ENCODE measurements around the gene NCL. TPM values are rescaled to one million over a fixed set of nuclear protein-coding genes. Genes with fewer than 3 reads are reported as not detected.

The NCL gene, protein sequence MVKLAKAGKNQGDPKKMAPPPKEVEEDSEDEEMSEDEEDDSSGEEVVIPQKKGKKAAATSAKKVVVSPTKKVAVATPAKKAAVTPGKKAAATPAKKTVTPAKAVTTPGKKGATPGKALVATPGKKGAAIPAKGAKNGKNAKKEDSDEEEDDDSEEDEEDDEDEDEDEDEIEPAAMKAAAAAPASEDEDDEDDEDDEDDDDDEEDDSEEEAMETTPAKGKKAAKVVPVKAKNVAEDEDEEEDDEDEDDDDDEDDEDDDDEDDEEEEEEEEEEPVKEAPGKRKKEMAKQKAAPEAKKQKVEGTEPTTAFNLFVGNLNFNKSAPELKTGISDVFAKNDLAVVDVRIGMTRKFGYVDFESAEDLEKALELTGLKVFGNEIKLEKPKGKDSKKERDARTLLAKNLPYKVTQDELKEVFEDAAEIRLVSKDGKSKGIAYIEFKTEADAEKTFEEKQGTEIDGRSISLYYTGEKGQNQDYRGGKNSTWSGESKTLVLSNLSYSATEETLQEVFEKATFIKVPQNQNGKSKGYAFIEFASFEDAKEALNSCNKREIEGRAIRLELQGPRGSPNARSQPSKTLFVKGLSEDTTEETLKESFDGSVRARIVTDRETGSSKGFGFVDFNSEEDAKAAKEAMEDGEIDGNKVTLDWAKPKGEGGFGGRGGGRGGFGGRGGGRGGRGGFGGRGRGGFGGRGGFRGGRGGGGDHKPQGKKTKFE
- 541 TPM for polyA plus RNA-seq
- long read RNA-seq, donor 1, full-length matches to known transcripts: 51 of 2,138 reads
- long read RNA-seq, donor 1, partial matches to known transcripts: 1,833 of 2,138 reads
- long read RNA-seq, donor 1, other reads (novel, unspliced or antisense): 254 of 2,138 reads
- long read RNA-seq, donor 2, full-length matches to known transcripts: 87 of 6,389 reads
- long read RNA-seq, donor 2, partial matches to known transcripts: 6,073 of 6,389 reads
- long read RNA-seq, donor 2, other reads (novel, unspliced or antisense): 229 of 6,389 reads
- long read RNA-seq, donor 3: 0 reads
- long read RNA-seq, donor 4, full-length matches to known transcripts: 6 of 45 reads
- long read RNA-seq, donor 4, partial matches to known transcripts: 39 of 45 reads
- long read RNA-seq, donor 4, other reads (novel, unspliced or antisense): 0 of 45 reads
- long read RNA-seq, donor 5, full-length matches to known transcripts: 53 of 2,181 reads
- long read RNA-seq, donor 5, partial matches to known transcripts: 2,077 of 2,181 reads
- long read RNA-seq, donor 5, other reads (novel, unspliced or antisense): 51 of 2,181 reads
- long read RNA-seq, donor 6, full-length matches to known transcripts: 39 of 4,759 reads
- long read RNA-seq, donor 6, partial matches to known transcripts: 4,540 of 4,759 reads
- long read RNA-seq, donor 6, other reads (novel, unspliced or antisense): 180 of 4,759 reads
- long read RNA-seq, donor 7, full-length matches to known transcripts: 33 of 2,852 reads
- long read RNA-seq, donor 7, partial matches to known transcripts: 2,740 of 2,852 reads
- long read RNA-seq, donor 7, other reads (novel, unspliced or antisense): 79 of 2,852 reads
- long read RNA-seq, donor 8, full-length matches to known transcripts: 69 of 5,308 reads
- long read RNA-seq, donor 8, partial matches to known transcripts: 4,984 of 5,308 reads
- long read RNA-seq, donor 8, other reads (novel, unspliced or antisense): 255 of 5,308 reads
- long read RNA-seq, donor 9, full-length matches to known transcripts: 42 of 3,687 reads
- long read RNA-seq, donor 9, partial matches to known transcripts: 3,485 of 3,687 reads
- long read RNA-seq, donor 9, other reads (novel, unspliced or antisense): 160 of 3,687 reads
- long read RNA-seq, donor 10, full-length matches to known transcripts: 71 of 5,154 reads
- long read RNA-seq, donor 10, partial matches to known transcripts: 4,824 of 5,154 reads
- long read RNA-seq, donor 10, other reads (novel, unspliced or antisense): 259 of 5,154 reads
- long read RNA-seq, donor 11, full-length matches to known transcripts: 55 of 3,417 reads
- long read RNA-seq, donor 11, partial matches to known transcripts: 2,954 of 3,417 reads
- long read RNA-seq, donor 11, other reads (novel, unspliced or antisense): 408 of 3,417 reads

DNA sequence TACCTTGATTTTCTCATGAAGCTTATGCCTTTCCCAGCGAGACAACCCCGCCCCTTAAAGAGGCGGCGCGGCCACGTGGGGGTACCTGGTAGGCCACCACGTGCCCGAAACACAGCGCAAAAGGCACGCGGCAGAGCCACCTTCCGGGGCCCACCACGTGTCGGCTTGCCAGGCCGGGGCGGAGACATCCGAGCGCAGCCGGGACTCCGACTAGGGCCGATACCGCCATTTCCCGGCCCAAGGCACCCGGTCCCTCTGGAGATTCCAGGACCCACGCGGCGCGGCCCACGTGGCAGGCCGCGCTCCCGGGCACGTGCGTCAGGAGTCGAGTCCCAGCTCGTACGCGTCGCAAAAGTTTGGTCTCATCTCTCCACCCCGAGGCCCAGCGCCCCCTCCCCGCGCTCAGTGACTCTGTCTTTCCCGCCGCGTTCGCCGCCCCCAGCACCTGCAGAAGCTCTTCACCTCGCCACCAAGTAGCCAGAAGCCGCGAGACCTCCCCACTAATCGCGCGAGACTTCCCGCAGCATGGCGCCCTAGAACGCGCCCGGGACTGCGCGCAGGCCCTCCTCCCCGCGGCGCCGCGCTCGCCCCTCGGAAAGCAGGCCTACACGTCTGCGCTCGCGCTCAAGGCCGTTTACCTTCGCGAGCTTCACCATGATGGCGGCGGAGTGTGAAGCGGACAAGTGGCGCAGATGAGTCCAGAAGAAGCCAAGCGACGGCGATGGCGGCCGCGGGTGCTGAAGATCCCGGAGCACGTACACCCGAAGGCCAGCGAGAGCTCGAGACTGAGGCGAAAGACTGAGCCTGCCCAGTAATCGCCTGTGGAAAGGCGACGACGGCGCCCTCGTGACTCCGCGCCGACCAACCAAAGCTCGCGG lies at the start of gene NCL:
NCL (minus strand) TSS at position 787 of the 878 bp plus-strand sequence; CDS start at position 656, 131 bp downstream.
- H3K27ac ChIP-seq (ENCODE audit: low read length): peak within 1 kb of the TSS; percentile 97
- H3K4me3 ChIP-seq (ENCODE audit: low read length): peak within 1 kb of the TSS; percentile 93
- peak; percentile 79 to 98 for DNase-seq
- H3K4me1 ChIP-seq (ENCODE audit: control insufficient read depth, insufficient read depth, low read length): peaks cover 5% of the 10 kb centered on the region
- H3K9me3 ChIP-seq (ENCODE audit: control insufficient read depth, low read depth, low read length): peaks cover 10% of the 10 kb centered on the region
- WGBS (ENCODE audit: insufficient coverage, low lambda C conversion rate): no CpG with 5 or more reads among the region's 102 CpGs
- H3K36me3 ChIP-seq (ENCODE audit: control insufficient read depth, insufficient read depth, low read length): peaks cover 38% of the 10 kb centered on the region
- no peaks in the 10 kb centered on the region for H3K27me3 ChIP-seq (ENCODE audit: control insufficient read depth, insufficient read depth, low read length)

GRCh38 chr2:231513746-231514224 lies 49.5 kb upstream of the NCL start:
- Histone ChIP-seq H3K27me3 (ENCODE audit: control insufficient read depth, insufficient read depth, low read length) (no peaks in the 10 kb centered on the region), H3K36me3 (ENCODE audit: control insufficient read depth, insufficient read depth, low read length) (no peaks in the 10 kb centered on the region), H3K27ac (ENCODE audit: low read length) (peak overlapping the region; percentile 72), H3K4me1 (ENCODE audit: control insufficient read depth, insufficient read depth, low read length) (no peaks in the 10 kb centered on the region), H3K9me3 (ENCODE audit: control insufficient read depth, low read depth, low read length) (no peaks in the 10 kb centered on the region), H3K4me3 (ENCODE audit: low read length) (peak overlapping the region; percentile 82)
- no CpG with 5 or more reads among the region's 7 CpGs for WGBS (ENCODE audit: insufficient coverage, low lambda C conversion rate)
- DNase-seq: no peak

DNA sequence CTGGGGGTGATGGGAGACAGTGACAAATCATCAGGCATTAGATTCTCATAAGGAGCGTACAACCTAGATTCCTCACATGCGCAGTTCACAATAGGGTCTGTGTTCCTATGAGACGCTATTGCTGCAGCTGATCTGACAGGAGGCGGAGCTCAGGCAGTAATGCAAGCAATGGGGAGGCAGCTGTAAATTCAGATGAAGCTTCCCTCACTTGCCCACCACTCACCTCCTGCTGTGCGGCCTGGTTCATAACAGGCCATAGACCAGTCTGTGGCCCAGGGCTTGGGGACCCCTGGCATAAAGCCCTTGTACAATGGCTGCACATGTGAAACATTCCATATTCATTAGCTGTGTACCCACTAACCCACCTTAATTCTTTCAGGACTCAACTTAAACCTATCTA lies 47.9 kb upstream of the NCL start:
- no peaks in the 10 kb centered on the region for H3K4me1 ChIP-seq (ENCODE audit: control insufficient read depth, insufficient read depth, low read length)
- no peak overlapping the region for H3K4me3 ChIP-seq (ENCODE audit: low read length)
- H3K27me3 ChIP-seq (ENCODE audit: control insufficient read depth, insufficient read depth, low read length): no peaks in the 10 kb centered on the region
- no peaks in the 10 kb centered on the region for H3K36me3 ChIP-seq (ENCODE audit: control insufficient read depth, insufficient read depth, low read length)
- no peak overlapping the region for H3K27ac ChIP-seq (ENCODE audit: low read length)
- WGBS (ENCODE audit: insufficient coverage, low lambda C conversion rate): no CpG with 5 or more reads among the region's 5 CpGs
- no peaks in the 10 kb centered on the region for H3K9me3 ChIP-seq (ENCODE audit: control insufficient read depth, low read depth, low read length)
- DNase-seq: no peak

- no peak overlapping the region for H3K27ac ChIP-seq (ENCODE audit: low read length)
- no peak for DNase-seq
- peaks cover 3% of the 10 kb centered on the region for H3K36me3 ChIP-seq (ENCODE audit: control insufficient read depth, insufficient read depth, low read length)
- no peaks in the 10 kb centered on the region for H3K9me3 ChIP-seq (ENCODE audit: control insufficient read depth, low read depth, low read length)
- H3K27me3 ChIP-seq (ENCODE audit: control insufficient read depth, insufficient read depth, low read length): no peaks in the 10 kb centered on the region
- WGBS (ENCODE audit: insufficient coverage, low lambda C conversion rate): no CpG with 5 or more reads among the region's 3 CpGs
- no peaks in the 10 kb centered on the region for H3K4me1 ChIP-seq (ENCODE audit: control insufficient read depth, insufficient read depth, low read length)
- no peak overlapping the region for H3K4me3 ChIP-seq (ENCODE audit: low read length)
These were observed 39.5 kb upstream of the NCL start for GRCh38 chr2:231503766-231504165.

DNA sequence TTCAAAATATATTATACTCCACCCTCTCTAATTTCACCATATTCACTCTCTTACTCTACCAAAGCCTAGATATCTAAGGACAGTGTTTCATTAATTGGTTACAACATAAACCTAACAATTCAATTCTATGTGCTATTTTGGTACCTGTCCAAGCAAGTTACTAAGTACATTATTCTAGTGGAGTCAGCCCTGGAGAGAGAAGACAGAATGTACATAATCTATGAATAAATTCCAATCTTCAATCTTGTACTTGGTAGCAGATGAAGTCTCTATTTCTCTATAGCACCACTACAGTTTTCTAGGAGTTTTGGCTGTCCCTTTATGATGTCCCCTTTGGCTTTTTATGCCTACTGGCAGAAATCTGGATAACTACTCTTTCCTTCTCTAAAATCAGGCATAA lies 38.3 kb upstream of the NCL start:
- DNase-seq: no peak
- peaks cover 3% of the 10 kb centered on the region for H3K36me3 ChIP-seq (ENCODE audit: control insufficient read depth, insufficient read depth, low read length)
- H3K4me1 ChIP-seq (ENCODE audit: control insufficient read depth, insufficient read depth, low read length): no peaks in the 10 kb centered on the region
- H3K27me3 ChIP-seq (ENCODE audit: control insufficient read depth, insufficient read depth, low read length): no peaks in the 10 kb centered on the region
- no peak overlapping the region for H3K27ac ChIP-seq (ENCODE audit: low read length)
- no peaks in the 10 kb centered on the region for H3K9me3 ChIP-seq (ENCODE audit: control insufficient read depth, low read depth, low read length)
- H3K4me3 ChIP-seq (ENCODE audit: low read length): no peak overlapping the region

- no CpG with 5 or more reads among the region's 1 CpG for WGBS (ENCODE audit: insufficient coverage, low lambda C conversion rate)
- H3K27ac ChIP-seq (ENCODE audit: low read length): no peak overlapping the region
- no peaks in the 10 kb centered on the region for H3K27me3 ChIP-seq (ENCODE audit: control insufficient read depth, insufficient read depth, low read length)
- H3K9me3 ChIP-seq (ENCODE audit: control insufficient read depth, low read depth, low read length): no peaks in the 10 kb centered on the region
- no peaks in the 10 kb centered on the region for H3K4me1 ChIP-seq (ENCODE audit: control insufficient read depth, insufficient read depth, low read length)
- no peak for DNase-seq
- H3K36me3 ChIP-seq (ENCODE audit: control insufficient read depth, insufficient read depth, low read length): no peaks in the 10 kb centered on the region
- H3K4me3 ChIP-seq (ENCODE audit: low read length): no peak overlapping the region
These were observed 33.4 kb upstream of the NCL start for GRCh38 chr2:231497651-231498050.

DNA sequence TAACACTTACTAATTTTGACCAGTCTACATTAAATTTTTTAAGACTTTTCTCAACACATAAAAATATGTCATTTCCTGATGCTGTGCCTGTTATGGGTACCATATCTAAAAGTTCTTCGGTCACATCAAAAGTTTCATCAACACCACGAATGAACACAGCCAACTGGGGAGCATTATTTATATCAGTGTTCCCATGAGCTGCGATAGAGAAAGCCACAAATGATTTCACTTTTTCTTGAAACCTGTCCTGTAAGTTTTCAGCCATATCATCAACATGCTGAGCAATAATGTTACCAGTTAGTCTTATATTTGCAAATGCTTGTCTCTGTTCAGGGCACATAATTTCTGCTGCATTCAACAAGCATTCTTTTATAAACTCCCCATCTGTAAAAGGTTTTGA lies 30.4 kb upstream of the NCL start:
- Histone ChIP-seq H3K36me3 (ENCODE audit: control insufficient read depth, insufficient read depth, low read length) (no peaks in the 10 kb centered on the region), H3K9me3 (ENCODE audit: control insufficient read depth, low read depth, low read length) (no peaks in the 10 kb centered on the region), H3K27me3 (ENCODE audit: control insufficient read depth, insufficient read depth, low read length) (no peaks in the 10 kb centered on the region), H3K4me1 (ENCODE audit: control insufficient read depth, insufficient read depth, low read length) (no peaks in the 10 kb centered on the region), H3K27ac (ENCODE audit: low read length) (no peak overlapping the region), H3K4me3 (ENCODE audit: low read length) (no peak overlapping the region)
- WGBS (ENCODE audit: insufficient coverage, low lambda C conversion rate): no CpG with 5 or more reads among the region's 3 CpGs
- DNase-seq: no peak

DNA sequence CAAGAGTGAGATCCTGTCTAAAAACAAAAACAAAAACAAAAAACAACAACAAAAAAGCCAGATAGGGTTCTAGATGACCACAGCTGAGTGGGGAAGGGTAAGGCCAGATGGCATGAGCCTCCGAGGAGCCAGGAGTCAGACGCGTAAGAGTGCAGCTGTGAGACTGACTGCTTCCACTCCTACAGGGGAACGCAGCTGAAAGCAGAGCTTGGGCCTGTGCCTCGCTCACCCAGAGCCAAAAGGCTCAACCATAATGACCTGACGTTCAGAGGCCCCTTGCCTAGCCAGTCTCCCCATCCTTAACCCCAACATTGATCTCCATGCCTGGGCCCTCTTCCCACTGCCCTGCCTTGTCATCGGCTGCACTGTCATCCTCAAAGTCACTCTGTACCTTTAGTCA lies 26.5 kb upstream of the NCL start:
- DNase-seq: no peak

More for the DNA sequence above, 26.5 kb upstream of the NCL start:
- H3K27ac ChIP-seq (ENCODE audit: low read length): no peak overlapping the region
- no peaks in the 10 kb centered on the region for H3K9me3 ChIP-seq (ENCODE audit: control insufficient read depth, low read depth, low read length)
- 100% methylated on average over 1 of the region's 7 CpGs for WGBS (ENCODE audit: insufficient coverage, low lambda C conversion rate)
- no peaks in the 10 kb centered on the region for H3K4me1 ChIP-seq (ENCODE audit: control insufficient read depth, insufficient read depth, low read length)
- H3K27me3 ChIP-seq (ENCODE audit: control insufficient read depth, insufficient read depth, low read length): no peaks in the 10 kb centered on the region
- H3K4me3 ChIP-seq (ENCODE audit: low read length): no peak overlapping the region
- no peaks in the 10 kb centered on the region for H3K36me3 ChIP-seq (ENCODE audit: control insufficient read depth, insufficient read depth, low read length)

All from large intestine (tissue), 12 donors.